GM21825 (cell line): ENCODE measurements around the gene NPSR1.
"Not testable (repeated sequence)": the region's sequence is repeated elsewhere in the genome, so short reads cannot be mapped to it uniquely, and the experiment has no call there.

Experiments used
- ATAC-seq: cut with Tn5 transposase; IDR thresholded peaks from one replicate; pipeline ENCODE4 v1.9.1; 2021; ENCODE audit warnings: mild to moderate bottlenecking, moderate library complexity; ENCODE audit not compliant: unreplicated experiment

NPSR1 gene

DNA sequence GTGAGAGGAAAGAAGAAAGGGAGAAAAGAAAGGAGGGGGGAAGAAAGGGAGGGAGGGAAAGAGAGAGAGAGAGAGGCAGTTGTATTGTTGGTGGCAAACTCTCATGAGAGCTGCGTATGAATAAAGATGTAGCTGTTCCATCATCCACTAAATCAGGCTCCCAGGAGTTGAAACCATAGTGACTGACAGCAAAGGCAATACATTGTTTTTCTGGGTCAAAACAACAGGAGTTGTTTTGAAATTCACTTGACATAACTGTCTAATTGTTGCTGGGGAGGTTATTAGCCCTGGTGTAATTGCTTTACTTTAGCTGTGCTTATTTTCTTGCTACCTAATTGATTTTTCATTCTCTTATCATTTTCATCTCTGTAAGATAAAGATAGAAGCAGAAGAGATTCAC lies 173.4 kb downstream of the NPSR1 start:
- no peak for ATAC-seq

DNA sequence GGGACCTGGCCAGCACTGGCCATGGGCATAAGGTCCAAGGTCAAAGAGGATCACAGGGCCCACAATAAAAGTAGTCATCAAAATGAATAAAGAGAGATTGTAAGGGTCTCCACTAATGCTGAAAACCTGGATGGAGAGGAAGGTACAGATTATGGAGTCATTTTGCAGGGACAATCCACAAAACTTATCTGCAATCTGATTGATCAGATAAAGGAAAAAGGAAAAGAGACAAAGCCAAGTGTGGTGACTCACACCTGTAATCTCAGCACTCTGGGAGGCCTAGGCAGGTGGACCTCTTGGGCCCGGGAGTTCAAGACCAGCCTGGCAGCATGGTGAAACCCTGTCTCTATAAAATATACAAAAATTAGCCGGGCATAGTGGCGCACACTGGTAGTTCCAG lies 174.0 kb downstream of the NPSR1 start:
- ATAC-seq: no peak

DNA sequence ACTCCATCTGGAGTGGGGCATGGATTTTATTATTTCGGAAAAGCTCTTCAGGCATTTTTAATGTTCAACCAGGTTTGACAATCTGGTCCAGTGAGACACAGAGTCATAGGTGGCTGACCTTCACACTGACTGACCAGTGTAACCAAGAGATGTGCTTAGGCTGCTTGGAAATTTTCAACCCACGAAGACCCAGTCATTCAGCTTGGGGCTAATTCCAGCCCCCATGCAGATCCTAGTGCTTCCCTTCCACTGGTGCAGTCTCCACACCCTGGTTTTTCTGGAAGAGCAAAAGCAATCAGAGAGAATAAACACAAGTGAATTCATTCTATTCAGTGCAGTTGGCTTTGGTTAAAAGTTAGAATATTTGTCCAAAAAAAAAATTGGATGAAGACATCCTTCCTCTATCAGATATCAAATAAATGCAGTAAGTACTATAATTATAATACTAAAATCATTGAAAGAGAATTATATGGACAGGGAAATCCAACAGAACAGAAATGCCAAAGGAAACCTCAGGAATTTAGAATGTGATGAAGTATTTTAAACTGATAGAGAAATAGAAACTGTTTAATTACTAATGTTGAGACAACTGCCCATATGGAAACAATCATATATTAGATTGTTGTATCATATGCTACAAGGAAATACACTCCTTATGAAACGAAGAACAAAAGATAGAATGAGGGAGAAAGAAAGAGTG lies 178.0 kb downstream of the NPSR1 start:
- no peak for ATAC-seq

- no peak for ATAC-seq
These were observed 179.3 kb downstream of the NPSR1 start for GRCh38 chr7:34837316-34837715.

GRCh38 chr7:34837801-34838201 lies 179.8 kb downstream of the NPSR1 start:
- ATAC-seq: no peak

GRCh38 chr7:34838329-34838728 lies 180.3 kb downstream of the NPSR1 start:
- ATAC-seq: no peak

- no peak for ATAC-seq
These were observed 181.6 kb downstream of the NPSR1 start for GRCh38 chr7:34839645-34840044.

DNA sequence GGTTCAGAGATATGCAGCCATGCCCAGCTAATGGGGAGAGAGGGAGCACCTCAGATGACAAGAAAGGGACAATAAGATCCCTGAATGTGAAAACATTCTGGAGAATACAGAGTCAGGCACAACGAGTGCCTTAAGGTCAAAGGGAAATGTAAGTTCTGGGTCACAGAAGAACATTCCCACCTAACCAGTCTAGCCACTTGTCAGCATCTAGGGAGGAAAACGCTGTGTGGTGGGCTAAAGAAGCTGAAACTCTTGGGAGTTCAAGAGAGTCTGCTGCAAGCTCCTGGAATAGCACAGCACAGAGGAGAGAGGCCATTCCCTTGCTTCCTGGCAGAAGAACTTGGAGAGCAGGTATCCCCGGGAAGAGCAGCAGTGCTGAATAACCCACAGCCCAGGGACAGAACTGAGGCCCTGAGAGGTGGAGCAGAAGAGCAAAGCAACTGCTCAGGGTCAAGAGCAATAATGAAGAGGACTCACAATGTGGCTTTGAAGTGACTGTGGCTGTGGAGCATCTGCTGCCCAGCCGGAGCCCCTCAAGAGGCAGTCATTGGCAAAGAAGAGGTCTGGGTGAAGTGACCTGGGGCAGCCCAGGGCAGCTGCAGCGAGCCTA lies 182.3 kb downstream of the NPSR1 start:
- no peak for ATAC-seq

DNA sequence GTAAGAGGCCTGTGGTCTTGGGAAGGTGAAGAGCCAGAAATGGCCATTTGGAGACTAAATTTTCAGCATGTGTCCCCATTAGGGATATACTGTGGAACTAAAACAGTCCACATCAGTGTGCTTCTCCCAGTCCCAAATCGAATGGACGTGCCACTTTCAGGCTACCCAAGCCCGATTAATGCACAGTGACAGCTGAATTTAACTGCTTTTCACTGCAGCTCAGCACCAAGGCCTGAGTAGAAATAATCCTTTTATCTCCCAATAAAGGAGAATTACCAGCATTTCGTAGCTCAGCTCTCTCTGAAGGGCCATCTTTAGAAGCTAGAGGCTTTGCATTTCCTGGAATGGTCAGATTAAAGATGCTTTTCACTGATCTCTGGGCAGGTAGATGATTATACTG lies 183.3 kb downstream of the NPSR1 start:
- no peak for ATAC-seq

DNA sequence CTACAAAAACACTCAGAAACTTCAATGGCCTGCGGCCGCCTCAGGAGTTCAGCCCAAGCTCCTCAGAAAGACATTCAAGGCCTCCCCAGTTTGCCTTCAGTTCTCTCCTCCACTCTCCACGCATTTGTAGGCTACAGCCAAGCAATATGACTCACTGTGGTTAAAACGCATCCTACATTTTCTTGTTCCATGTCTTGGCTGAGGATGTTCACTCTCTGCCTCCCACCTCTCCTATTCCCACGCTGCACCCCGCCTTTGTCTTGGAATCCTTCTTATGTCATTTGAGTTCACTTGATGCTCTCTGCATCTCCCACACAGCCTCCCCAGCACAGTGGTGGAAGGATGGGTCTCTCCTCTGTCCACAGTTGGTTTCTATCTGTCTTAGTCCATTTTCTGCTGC lies 184.8 kb downstream of the NPSR1 start:
- no peak for ATAC-seq

DNA sequence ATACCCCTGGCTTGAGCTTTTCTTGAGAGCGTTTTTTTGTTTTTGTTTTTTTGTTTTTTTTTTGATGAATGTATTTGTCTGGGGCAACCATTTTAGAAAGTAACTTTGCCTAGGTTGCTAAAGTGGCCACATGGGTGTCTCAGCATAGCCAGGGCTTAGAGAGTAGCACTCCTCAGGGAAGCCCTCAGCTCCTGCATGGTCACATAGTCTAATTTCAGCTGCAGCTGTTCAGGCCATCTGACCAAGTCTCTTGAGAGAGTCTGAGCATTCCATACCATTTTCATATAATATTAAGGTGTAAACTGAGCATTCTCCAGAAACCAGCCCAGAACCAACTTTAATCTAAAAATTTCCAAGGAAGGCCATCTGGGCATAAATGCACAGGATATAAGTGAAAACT lies 186.4 kb downstream of the NPSR1 start:
- no peak for ATAC-seq

- ATAC-seq: no peak
These were observed 187.1 kb downstream of the NPSR1 start for GRCh38 chr7:34844936-34845665.

DNA sequence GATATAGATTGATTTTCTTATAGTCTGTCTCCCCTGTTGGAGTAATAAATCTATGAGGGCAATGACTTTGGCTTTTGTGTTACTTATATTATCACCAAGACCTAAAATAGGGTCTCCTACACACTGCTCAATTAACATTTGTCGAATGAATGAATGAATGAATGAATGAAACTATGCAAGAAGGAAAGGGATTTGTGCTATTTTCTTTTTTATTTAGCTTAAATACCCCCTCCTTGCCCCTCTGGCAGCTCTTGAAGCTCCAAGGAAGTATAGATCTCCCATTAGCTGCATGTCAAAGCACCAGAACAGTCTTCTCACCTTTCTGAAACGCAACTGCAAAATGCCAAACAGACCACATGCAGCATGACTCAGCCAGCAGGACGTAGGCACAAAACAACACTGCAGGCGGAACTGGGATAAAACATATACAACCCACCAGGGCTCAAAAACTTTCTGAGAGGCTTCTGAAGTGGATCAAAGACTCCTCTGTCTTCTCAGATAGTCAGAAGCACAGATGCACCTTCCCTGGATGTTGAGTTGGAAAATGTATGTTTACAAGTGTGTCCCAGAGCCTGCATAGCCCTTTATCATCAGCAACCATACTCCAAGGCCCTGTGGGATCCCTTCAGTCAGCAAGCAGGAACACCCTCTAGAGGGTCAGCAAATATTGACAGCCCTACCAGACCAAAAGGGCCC lies 187.8 kb downstream of the NPSR1 start:
- ATAC-seq: no peak

GRCh38 chr7:34846976-34847375 lies 189.0 kb downstream of the NPSR1 start:
- no peak for ATAC-seq

- no peak for ATAC-seq
These were observed 190.7 kb downstream of the NPSR1 start for GRCh38 chr7:34848670-34849069.

DNA sequence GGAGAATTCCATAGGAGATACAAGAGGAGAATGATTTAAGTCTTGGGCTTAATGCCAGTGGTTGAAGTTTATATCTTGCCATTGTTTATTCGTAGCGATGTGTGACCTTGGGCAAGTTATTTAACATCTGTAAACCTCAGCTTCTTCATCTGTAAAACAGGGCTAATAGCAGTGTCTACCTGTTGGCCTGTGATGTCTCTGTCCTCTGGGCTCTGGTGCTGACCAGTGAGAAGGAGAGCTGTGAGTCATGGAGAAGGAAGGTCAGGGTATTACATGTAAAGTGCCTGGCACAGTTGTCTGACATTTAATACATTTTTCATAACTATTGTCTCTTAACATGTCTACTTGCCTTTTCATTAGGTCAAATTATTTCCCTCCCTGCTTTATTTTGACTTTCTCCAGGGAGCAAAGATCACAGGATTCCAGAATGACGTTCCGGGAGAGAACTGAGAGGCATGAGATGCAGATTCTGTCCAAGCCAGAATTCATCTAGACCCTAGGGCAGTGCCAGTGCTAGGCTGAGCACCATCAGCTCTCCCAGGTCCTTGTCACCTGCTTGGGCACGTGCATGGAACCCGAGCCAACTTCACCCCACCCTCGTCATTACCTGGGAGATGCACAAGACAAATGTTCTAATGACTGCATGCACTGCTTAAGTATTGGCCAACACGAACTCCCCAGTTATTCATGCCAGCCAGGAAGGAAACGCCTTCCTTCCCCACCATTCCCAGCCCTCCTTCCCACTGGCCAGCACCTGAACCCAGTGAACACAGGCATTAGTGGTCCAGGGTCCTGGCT lies 191.3 kb downstream of the NPSR1 start:
- no peak for ATAC-seq

GRCh38 chr7:34849986-34850385 lies 192.0 kb downstream of the NPSR1 start:
- no peak for ATAC-seq

DNA sequence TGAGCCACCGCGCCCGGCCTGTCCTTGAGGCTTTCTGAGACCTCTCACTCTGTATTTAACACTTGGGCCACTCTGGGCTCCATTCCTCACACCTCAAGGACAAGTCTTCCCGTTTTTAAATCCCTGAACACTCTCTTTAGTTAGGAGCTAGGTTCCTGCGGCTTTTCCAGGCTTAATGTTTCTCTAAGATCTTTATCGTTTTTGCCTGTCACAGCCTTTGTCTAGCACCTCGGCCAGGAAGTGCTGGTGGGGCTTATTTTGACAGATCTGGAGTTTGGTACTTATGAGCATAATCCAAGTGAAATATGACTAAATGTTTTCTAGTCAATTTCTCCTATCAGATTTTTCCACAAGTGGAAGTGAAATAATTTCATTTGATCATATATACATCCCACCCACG lies 192.7 kb downstream of the NPSR1 start:
- no peak for ATAC-seq

GRCh38 chr7:34851431-34851830 lies 193.4 kb downstream of the NPSR1 start:
- no peak for ATAC-seq

GRCh38 chr7:34858444-34858843 lies 200.4 kb downstream of the NPSR1 start:
- not testable (repeated sequence) for ATAC-seq

- ATAC-seq: not testable (repeated sequence)
These were observed 201.3 kb downstream of the NPSR1 start for GRCh38 chr7:34859281-34859680.
